H9 (cell line): ENCODE data around the gene ENTPD1. TPM values are rescaled to one million over a fixed set of nuclear protein-coding genes. Genes with fewer than 3 reads are reported as not detected.

Experiments used
- DNase-seq: peaks from one replicate; pipeline ENCODE4 v3.0.0-alpha.2; 2017
- H2AFZ ChIP-seq: one replicate; pipeline ENCODE4 v1.6.1; 2013; ENCODE audit warnings: mild to moderate bottlenecking, low read length, control low read depth, moderate library complexity
- H2AK5ac ChIP-seq: 2 replicates; pipeline ENCODE4 v1.6.1; 2013; ENCODE audit warnings: low read length, control low read depth, mixed read lengths; ENCODE audit not compliant: insufficient read length
- H2BK120ac ChIP-seq: one replicate; pipeline ENCODE4 v1.6.1; 2013; ENCODE audit warnings: low read depth, mild to moderate bottlenecking, low read length, control low read depth, inconsistent platforms; ENCODE audit not compliant: poor library complexity, severe bottlenecking
- H2BK12ac ChIP-seq: 2 replicates; pipeline ENCODE4 v1.6.1; 2013; ENCODE audit warnings: low read length, control low read depth, mixed read lengths, low read depth; ENCODE audit not compliant: insufficient read length
- H2BK15ac ChIP-seq: 2 replicates; pipeline ENCODE4 v1.6.1; 2013; ENCODE audit warnings: low read depth, low read length, control low read depth
- H2BK20ac ChIP-seq: one replicate; pipeline ENCODE4 v1.6.1; 2013; ENCODE audit warnings: low read depth, mild to moderate bottlenecking, low read length, control low read depth, inconsistent platforms; ENCODE audit not compliant: poor library complexity, severe bottlenecking
- H2BK5ac ChIP-seq: 2 replicates; pipeline ENCODE4 v1.6.1; 2013; ENCODE audit warnings: low read length, control low read depth, mixed read lengths; ENCODE audit not compliant: insufficient read length
- H3K14ac ChIP-seq: 2 replicates; pipeline ENCODE4 v1.6.1; 2013; ENCODE audit warnings: low read length, control low read depth; ENCODE audit not compliant: insufficient read depth
- H3K18ac ChIP-seq: 2 replicates; pipeline ENCODE4 v1.6.1; 2013; ENCODE audit warnings: low read depth, mild to moderate bottlenecking, mixed read lengths, low read length, control low read depth; ENCODE audit not compliant: insufficient read length
- H3K23ac ChIP-seq: 2 replicates; pipeline ENCODE4 v1.6.1; 2013; ENCODE audit warnings: low read length, control low read depth, mixed read lengths, low read depth; ENCODE audit not compliant: insufficient read length
- H3K23me2 ChIP-seq: 2 replicates; pipeline ENCODE4 v1.6.1; 2013; ENCODE audit warnings: low read depth, mild to moderate bottlenecking, mixed read lengths, low read length, control low read depth; ENCODE audit not compliant: insufficient read length, poor library complexity, severe bottlenecking
- H3K27ac ChIP-seq: 2 replicates; pipeline ENCODE4 v1.5.1; 2013; ENCODE audit warnings: low read length, control low read depth, mixed read lengths, low read depth; ENCODE audit not compliant: insufficient read length
- H3K27me3 ChIP-seq: 2 replicates; pipeline ENCODE4 v1.6.1; 2013; ENCODE audit warnings: low read length, control low read depth, inconsistent platforms; ENCODE audit not compliant: insufficient read depth
- H3K4ac ChIP-seq: 2 replicates; pipeline ENCODE4 v1.6.1; 2013; ENCODE audit warnings: low read depth, mild to moderate bottlenecking, control low read depth, inconsistent platforms, low read length, moderate library complexity
- H3K4me1 ChIP-seq: 2 replicates; pipeline ENCODE4 v1.6.1; 2013; ENCODE audit warnings: low read length, control low read depth, inconsistent platforms; ENCODE audit not compliant: insufficient read depth
- H3K4me2 ChIP-seq: 2 replicates; pipeline ENCODE4 v1.6.1; 2013; ENCODE audit warnings: low read length, control low read depth, mixed read lengths; ENCODE audit not compliant: insufficient read length, insufficient read depth
- H3K56ac ChIP-seq: 2 replicates; pipeline ENCODE4 v1.6.1; 2013; ENCODE audit warnings: low read depth, mild to moderate bottlenecking, mixed read lengths, low read length, control low read depth; ENCODE audit not compliant: insufficient read length
- H3K79me1 ChIP-seq: 2 replicates; pipeline ENCODE4 v1.6.1; 2013; ENCODE audit warnings: low read depth, mild to moderate bottlenecking, moderate library complexity, low read length, control low read depth, inconsistent platforms; ENCODE audit not compliant: insufficient read depth, poor library complexity, severe bottlenecking
- H3K79me2 ChIP-seq: 2 replicates; pipeline ENCODE4 v1.6.1; 2013; ENCODE audit warnings: low read length, control low read depth, inconsistent platforms; ENCODE audit not compliant: insufficient read depth
- H3K9ac ChIP-seq: 2 replicates; pipeline ENCODE4 v1.6.1; 2013; ENCODE audit warnings: low read length, control low read depth, mixed read lengths; ENCODE audit not compliant: insufficient read length; ENCODE audit errors: extremely low read depth
- H3K9me3 ChIP-seq: one replicate; pipeline ENCODE4 v1.6.1; 2013; ENCODE audit warnings: low read depth, low read length, inconsistent platforms; ENCODE audit not compliant: control insufficient read depth
- H3T11ph ChIP-seq: one replicate; pipeline ENCODE4 v1.6.1; 2013; ENCODE audit warnings: mild to moderate bottlenecking, low read length, control low read depth, inconsistent platforms
- H4K20me1 ChIP-seq: one replicate; pipeline ENCODE4 v1.6.1; 2013; ENCODE audit not compliant: control insufficient read depth, insufficient read length, insufficient read depth
- H4K5ac ChIP-seq: 2 replicates; pipeline ENCODE4 v1.6.1; 2013; ENCODE audit warnings: low read depth, mild to moderate bottlenecking, mixed read lengths, low read length, control low read depth; ENCODE audit not compliant: insufficient read length
- H4K8ac ChIP-seq: replicated peaks from 2 replicates; pipeline ENCODE4 v1.6.1; 2013; ENCODE audit warnings: low read length, control low read depth, mixed read lengths, low read depth; ENCODE audit not compliant: insufficient read length
- H4K91ac ChIP-seq: 2 replicates; pipeline ENCODE4 v1.6.1; 2013; ENCODE audit warnings: low read depth, mild to moderate bottlenecking, moderate library complexity, mixed read lengths, low read length, control low read depth; ENCODE audit not compliant: insufficient read length
- H3K27ac Mint-ChIP-seq, 3 experiments: 2 replicates in 2 of 3; 3 replicates in 1 of 3; pipeline ENCODE4 v1.8.0; 2020 to 2021; ENCODE audit warnings: mixed read lengths in 3 of 3, mild to moderate bottlenecking in 1 of 3, moderate library complexity in 1 of 3
- H3K27me3 Mint-ChIP-seq: 2 replicates; pipeline ENCODE4 v1.8.0; 2021; ENCODE audit warnings: low read depth, mild to moderate bottlenecking, moderate library complexity, mixed read lengths
- H3K36me3 Mint-ChIP-seq, 3 experiments: 2 replicates in 2 of 3; 3 replicates in 1 of 3; pipeline ENCODE4 v1.8.0; 2020 to 2021; ENCODE audit warnings: low read depth in 3 of 3, mixed read lengths in 3 of 3; ENCODE audit not compliant: insufficient read depth in 1 of 3
- H3K4me1 Mint-ChIP-seq, 2 experiments: 2 replicates each; pipeline ENCODE4 v1.8.0; 2020; ENCODE audit warnings: mixed read lengths in 2 of 2
- H3K4me3 Mint-ChIP-seq, 2 experiments: 2 replicates in 1 of 2; 3 replicates in 1 of 2; pipeline ENCODE4 v1.8.0; 2020 to 2021; ENCODE audit warnings: mild to moderate bottlenecking in 2 of 2, mixed read lengths in 2 of 2, moderate library complexity in 1 of 2
- H3K9me3 Mint-ChIP-seq, 2 experiments: 2 replicates in 1 of 2; 3 replicates in 1 of 2; pipeline ENCODE4 v1.8.0; 2020; ENCODE audit warnings: mild to moderate bottlenecking in 2 of 2, mixed read lengths in 2 of 2, moderate library complexity in 1 of 2
- CTCF ChIP-seq: fragments of 200-600 bp; sonication (generic); conservative IDR thresholded peaks from 3 replicates; pipeline ENCODE4 v1.8.0; 2021; ENCODE audit warnings: antibody characterized with exemption, mild to moderate bottlenecking
- total RNA-seq: library from RNA; stranded (reverse); gene quantifications from 2 replicates; pipeline ENCODE4 v1.2.1, GENCODE V29; 2021

Gene ENTPD1
- total RNA-seq, 1 experiment from 2014 or later: 1.9 TPM

- Histone ChIP-seq H2BK12ac (no peak overlapping the region), H3K9ac (no peak overlapping the region), H3T11ph (no peak overlapping the region), H3K79me2 (no peaks in the 10 kb centered on the region), H3K56ac (no peak overlapping the region), H3K23ac (no peak overlapping the region), H3K4me2 (no peak overlapping the region), H3K14ac (no peak overlapping the region), H4K5ac (no peak overlapping the region), H2BK120ac (no peak overlapping the region), H2BK15ac (no peak overlapping the region), H3K4me1 (no peaks in the 10 kb centered on the region), H2AFZ (no peak overlapping the region), H2AK5ac (no peak overlapping the region), H4K91ac (no peak overlapping the region), H2BK20ac (no peak overlapping the region), H3K9me3 (no peaks in the 10 kb centered on the region), H3K18ac (no peak overlapping the region), H2BK5ac (no peak overlapping the region), H3K27me3 (no peaks in the 10 kb centered on the region), H4K20me1 (no peaks in the 10 kb centered on the region), H3K4ac (no peak overlapping the region), H4K8ac (no peak overlapping the region), H3K79me1 (no peaks in the 10 kb centered on the region), H3K23me2 (no peaks in the 10 kb centered on the region), H3K27ac (no peak overlapping the region)
- no peaks in the 10 kb centered on the region for H3K4me1 Mint-ChIP-seq
- H3K9me3 Mint-ChIP-seq: no peaks in the 10 kb centered on the region; a peak in 1 of 5 replicates
- H3K27me3 Mint-ChIP-seq: no peaks in the 10 kb centered on the region
- H3K27ac Mint-ChIP-seq: no peak overlapping the region
- H3K4me3 Mint-ChIP-seq: no peak overlapping the region
- TF ChIP-seq CTCF: no peak
- no peak for DNase-seq
- H3K36me3 Mint-ChIP-seq: no peaks in the 10 kb centered on the region; a peak in 1 of 7 replicates
Measured at GRCh38 chr10:95831515-95831914, 75.6 kb downstream of the ENTPD1 start.
